ENCODE results near the gene ADGRV1. TPM values are rescaled to one million over a fixed set of nuclear protein-coding genes. Genes with fewer than 3 reads are reported as not detected.
"Not testable (repeated sequence)": the region's sequence is repeated elsewhere in the genome, so short reads cannot be mapped to it uniquely, and the experiment has no call there.

Gene ADGRV1
- polyA plus RNA-seq, 1 of the 3 experiments (the other 2 are of a cell fraction) = 0.23 TPM

DNA sequence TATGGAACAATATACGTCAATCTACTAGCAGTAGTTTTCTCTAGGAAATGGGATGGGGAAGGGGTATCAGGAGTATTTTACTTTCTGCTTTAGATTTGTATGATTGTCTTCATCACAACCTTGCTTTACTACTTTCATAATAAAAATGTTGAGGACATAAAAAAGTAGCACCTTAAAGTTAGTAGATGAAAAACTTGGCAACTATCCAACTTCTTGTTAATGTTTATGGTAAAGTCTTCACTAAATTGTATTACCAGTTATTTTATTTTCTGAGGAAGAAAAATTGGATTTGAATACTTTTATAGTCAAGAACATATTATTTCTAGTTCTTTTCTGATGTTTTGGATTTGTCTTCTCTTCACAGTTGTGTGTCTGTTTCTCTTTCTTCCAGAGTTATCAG is 452.4 kb downstream of the ADGRV1 start (continued):
- TF ChIP-seq, protein P1, sequence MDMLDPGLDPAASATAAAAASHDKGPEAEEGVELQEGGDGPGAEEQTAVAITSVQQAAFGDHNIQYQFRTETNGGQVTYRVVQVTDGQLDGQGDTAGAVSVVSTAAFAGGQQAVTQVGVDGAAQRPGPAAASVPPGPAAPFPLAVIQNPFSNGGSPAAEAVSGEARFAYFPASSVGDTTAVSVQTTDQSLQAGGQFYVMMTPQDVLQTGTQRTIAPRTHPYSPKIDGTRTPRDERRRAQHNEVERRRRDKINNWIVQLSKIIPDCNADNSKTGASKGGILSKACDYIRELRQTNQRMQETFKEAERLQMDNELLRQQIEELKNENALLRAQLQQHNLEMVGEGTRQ (IDR thresholded peaks at IDR 0.05; ENCODE audit: borderline replicate concordance, low read depth, low read length) = no peak
- TF ChIP-seq SIN3A (IDR thresholded peaks at IDR 0.05; ENCODE audit: borderline replicate concordance, low read depth, low read length) (no peak), FOXM1 (IDR thresholded peaks at IDR 0.05; ENCODE audit: low read depth) (no peak)

- DNase-seq; H3K9me2 ChIP-seq; H3K79me2 ChIP-seq (ENCODE audit: insufficient read depth); H3K27me3 ChIP-seq (ENCODE audit: insufficient read depth); H3K4me2 ChIP-seq; H4K20me1 ChIP-seq (ENCODE audit: insufficient read depth); H3K4me1 ChIP-seq (ENCODE audit: control insufficient read depth in 1 of 2, insufficient read depth in 2 of 2, low read depth in 1 of 2, low read length in 1 of 2); H3K4me3 ChIP-seq (ENCODE audit: low read depth in 2 of 2, low read length in 1 of 2); H3K36me3 ChIP-seq (replicated peaks in 1 of 2; ENCODE audit: control insufficient read depth in 1 of 2, insufficient read depth in 2 of 2, low read length in 1 of 2); H2AFZ ChIP-seq (ENCODE audit: low read depth); POLR2A ChIA-PET; H3K9me3 ChIP-seq; H3K9ac ChIP-seq; H3F3A ChIP-seq (replicated peaks; ENCODE audit: insufficient read depth); H3K27ac ChIP-seq (ENCODE audit: low read depth in 2 of 2, low read length in 1 of 2): not testable (repeated sequence)
- WGBS (ENCODE audit: low lambda C conversion rate) = 96% methylated on average over 1 of the region's 1 CpG
- CTCF ChIA-PET = interaction anchor here (0.8 to 1.9 kb wide), 3 partner anchors 11 to 45 kb away, joined by 3 to 7 read pairs (median 3); no protein-coding TSS in a partner anchor
Observed at GRCh38 chr5:91012867-91013266, 454.3 kb downstream of the ADGRV1 start.

DNA sequence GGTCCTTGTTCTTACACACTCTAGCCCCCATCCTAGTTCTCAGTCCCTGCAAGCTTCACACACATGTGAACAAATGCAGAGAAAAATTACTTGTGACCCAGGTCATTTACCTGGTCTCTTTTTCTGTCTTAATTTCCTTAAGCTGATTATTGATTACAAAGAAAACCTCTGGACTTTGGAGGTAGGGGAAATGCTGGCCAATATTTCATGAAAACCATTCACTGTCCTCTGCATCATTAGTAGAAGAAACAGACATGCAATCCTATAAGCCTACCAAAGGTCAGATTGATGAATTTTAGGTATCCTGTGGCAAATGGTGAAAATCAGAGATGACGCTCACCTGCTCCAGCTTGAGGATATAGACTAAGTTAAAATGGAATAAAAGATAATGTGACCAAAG is 457.7 kb downstream of the ADGRV1 start:
- TF ChIP-seq CTCF (IDR thresholded peaks at IDR 0.05) (no peak), FOXJ3 (CRISPR knock-in tag; IDR thresholded peaks at IDR 0.05) (no peak), MXI1 (IDR thresholded peaks at IDR 0.05; ENCODE audit: low read depth, low read length) (no peak), CHD2 (IDR thresholded peaks at IDR 0.05; ENCODE audit: low read length, partially characterized antibody) (no peak), GABPA (IDR thresholded peaks at IDR 0.05; ENCODE audit: low read depth) (no peak), MEF2A (IDR thresholded peaks at IDR 0.05; ENCODE audit: borderline replicate concordance, low read depth) (no peak), MAX (IDR thresholded peaks at IDR 0.05; ENCODE audit: low read depth) (no peak), EP300 (IDR thresholded peaks at IDR 0.05; ENCODE audit: borderline replicate concordance in 1 of 2, low read depth in 1 of 2, low read length in 1 of 2) (no peak)
- TF ChIP-seq, protein P2, sequence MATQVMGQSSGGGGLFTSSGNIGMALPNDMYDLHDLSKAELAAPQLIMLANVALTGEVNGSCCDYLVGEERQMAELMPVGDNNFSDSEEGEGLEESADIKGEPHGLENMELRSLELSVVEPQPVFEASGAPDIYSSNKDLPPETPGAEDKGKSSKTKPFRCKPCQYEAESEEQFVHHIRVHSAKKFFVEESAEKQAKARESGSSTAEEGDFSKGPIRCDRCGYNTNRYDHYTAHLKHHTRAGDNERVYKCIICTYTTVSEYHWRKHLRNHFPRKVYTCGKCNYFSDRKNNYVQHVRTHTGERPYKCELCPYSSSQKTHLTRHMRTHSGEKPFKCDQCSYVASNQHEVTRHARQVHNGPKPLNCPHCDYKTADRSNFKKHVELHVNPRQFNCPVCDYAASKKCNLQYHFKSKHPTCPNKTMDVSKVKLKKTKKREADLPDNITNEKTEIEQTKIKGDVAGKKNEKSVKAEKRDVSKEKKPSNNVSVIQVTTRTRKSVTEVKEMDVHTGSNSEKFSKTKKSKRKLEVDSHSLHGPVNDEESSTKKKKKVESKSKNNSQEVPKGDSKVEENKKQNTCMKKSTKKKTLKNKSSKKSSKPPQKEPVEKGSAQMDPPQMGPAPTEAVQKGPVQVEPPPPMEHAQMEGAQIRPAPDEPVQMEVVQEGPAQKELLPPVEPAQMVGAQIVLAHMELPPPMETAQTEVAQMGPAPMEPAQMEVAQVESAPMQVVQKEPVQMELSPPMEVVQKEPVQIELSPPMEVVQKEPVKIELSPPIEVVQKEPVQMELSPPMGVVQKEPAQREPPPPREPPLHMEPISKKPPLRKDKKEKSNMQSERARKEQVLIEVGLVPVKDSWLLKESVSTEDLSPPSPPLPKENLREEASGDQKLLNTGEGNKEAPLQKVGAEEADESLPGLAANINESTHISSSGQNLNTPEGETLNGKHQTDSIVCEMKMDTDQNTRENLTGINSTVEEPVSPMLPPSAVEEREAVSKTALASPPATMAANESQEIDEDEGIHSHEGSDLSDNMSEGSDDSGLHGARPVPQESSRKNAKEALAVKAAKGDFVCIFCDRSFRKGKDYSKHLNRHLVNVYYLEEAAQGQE (IDR thresholded peaks at IDR 0.05; ENCODE audit: low read depth, low read length) = no peak
- TF ChIP-seq, protein P1 (IDR thresholded peaks at IDR 0.05; ENCODE audit: borderline replicate concordance, low read depth, low read length) = no peak
- TF ChIP-seq, protein P3, sequence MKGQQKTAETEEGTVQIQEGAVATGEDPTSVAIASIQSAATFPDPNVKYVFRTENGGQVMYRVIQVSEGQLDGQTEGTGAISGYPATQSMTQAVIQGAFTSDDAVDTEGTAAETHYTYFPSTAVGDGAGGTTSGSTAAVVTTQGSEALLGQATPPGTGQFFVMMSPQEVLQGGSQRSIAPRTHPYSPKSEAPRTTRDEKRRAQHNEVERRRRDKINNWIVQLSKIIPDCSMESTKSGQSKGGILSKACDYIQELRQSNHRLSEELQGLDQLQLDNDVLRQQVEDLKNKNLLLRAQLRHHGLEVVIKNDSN (IDR thresholded peaks at IDR 0.05; ENCODE audit: borderline replicate concordance, low read depth) = no peak
- 79% methylated on average over 1 of the region's 1 CpG for WGBS (ENCODE audit: low lambda C conversion rate)

More for the DNA sequence above, 457.7 kb downstream of the ADGRV1 start:
- H3K27ac ChIP-seq (ENCODE audit: low read depth in 2 of 2, low read length in 1 of 2) = no peak overlapping the region
- H3F3A ChIP-seq (replicated peaks; ENCODE audit: insufficient read depth) = no peaks in the 10 kb centered on the region
- no peaks in the 10 kb centered on the region for H4K20me1 ChIP-seq (ENCODE audit: insufficient read depth)
- H3K4me1 ChIP-seq (ENCODE audit: control insufficient read depth in 1 of 2, insufficient read depth in 2 of 2, low read depth in 1 of 2, low read length in 1 of 2) = no peaks in the 10 kb centered on the region; a peak in 2 of 4 replicates
- no peaks in the 10 kb centered on the region for H3K9me2 ChIP-seq
- H3K4me2 ChIP-seq = no peak overlapping the region
- H3K9ac ChIP-seq = no peak overlapping the region
- no peaks in the 10 kb centered on the region for H3K36me3 ChIP-seq (replicated peaks in 1 of 2; ENCODE audit: control insufficient read depth in 1 of 2, insufficient read depth in 2 of 2, low read length in 1 of 2)
- ChIA-PET POLR2A (no interaction called here), CTCF (no interaction called here)
- no peak overlapping the region for H2AFZ ChIP-seq (ENCODE audit: low read depth)
- H3K27me3 ChIP-seq (ENCODE audit: insufficient read depth) = no peaks in the 10 kb centered on the region
- no peaks in the 10 kb centered on the region for H3K79me2 ChIP-seq (ENCODE audit: insufficient read depth)
- no peak for DNase-seq
- no peaks in the 10 kb centered on the region for H3K9me3 ChIP-seq
- H3K4me3 ChIP-seq (ENCODE audit: low read depth in 2 of 2, low read length in 1 of 2) = no peak overlapping the region

Data from SK-N-SH (cell line).